ENCODE measurements around the gene PIGN.

GRCh38 chr18:62048279-62048678 lies 138.6 kb downstream of the PIGN start:
- TF ChIP-seq POLR2A (IDR thresholded peaks at IDR 0.05; ENCODE audit: low read depth, low read length) (no peak), POLR2AphosphoS5 (IDR thresholded peaks at IDR 0.05; ENCODE audit: low read depth, low read length) (no peak), TAF1 (IDR thresholded peaks at IDR 0.05; ENCODE audit: borderline replicate concordance, low read depth, low read length) (no peak)

All from GM12892 (cell line).